HepG2 (cell line): ENCODE results near the gene PLEKHN1. TPM values are rescaled to one million over a fixed set of nuclear protein-coding genes. Genes with fewer than 3 reads are reported as not detected.

Experiments used
- CENPBD1 ChIP-seq: sonication (generic); formaldehyde crosslinking; IDR thresholded peaks from 2 replicates; pipeline ENCODE4 v1.8.0; 2022; ENCODE audit warnings: missing genetic modification reagents, low read depth, mild to moderate bottlenecking, borderline replicate concordance
- FOXP4 ChIP-seq: sonication (generic); formaldehyde crosslinking; IDR thresholded peaks from 2 replicates; pipeline ENCODE4 v1.4.0; 2020; ENCODE audit warnings: missing genetic modification reagents
- HBP1 ChIP-seq: IDR thresholded peaks from 2 replicates; pipeline ENCODE4 v1.6.1; 2016; ENCODE audit warnings: low read depth, control low read depth
- HDAC1 ChIP-seq: sonication (generic); formaldehyde crosslinking; IDR thresholded peaks from 2 replicates; pipeline ENCODE4 v1.5.1; 2020; ENCODE audit warnings: mild to moderate bottlenecking, missing genetic modification reagents
- MED1 ChIP-seq: sonication (generic); formaldehyde crosslinking; IDR thresholded peaks from 2 replicates; pipeline ENCODE4 v1.4.0; 2020; ENCODE audit warnings: missing genetic modification reagents
- MTF1 ChIP-seq: sonication (generic); formaldehyde crosslinking; IDR thresholded peaks from 2 replicates; pipeline ENCODE4 v1.5.0; 2020; ENCODE audit warnings: missing genetic modification reagents
- NCOA1 ChIP-seq: sonication (generic); formaldehyde crosslinking; IDR thresholded peaks from 2 replicates; pipeline ENCODE4 v1.9.0; 2021; ENCODE audit warnings: missing genetic modification reagents
- RBM39 ChIP-seq: fragments of 200-400 bp; formaldehyde crosslinking; IDR thresholded peaks from one replicate; pipeline ENCODE4 v1.6.1; 2018; ENCODE audit warnings: antibody characterized with exemption, mild to moderate bottlenecking, low read depth, low read length; ENCODE audit not compliant: poor library complexity, severe bottlenecking
- SALL1 ChIP-seq: sonication (generic); formaldehyde crosslinking; IDR thresholded peaks from 2 replicates; pipeline ENCODE4 v1.8.0; 2022; ENCODE audit warnings: mild to moderate bottlenecking, missing genetic modification reagents
- SMARCE1 ChIP-seq: fragments of 450-650 bp; IDR thresholded peaks from 2 replicates; pipeline ENCODE4 v1.6.1; 2017; ENCODE audit warnings: borderline replicate concordance
- SMC3 ChIP-seq: IDR thresholded peaks from 2 replicates; pipeline ENCODE4 v1.6.1; 2011; ENCODE audit warnings: low read length, improper control_type of control experiment
- SOX6 ChIP-seq, 2 experiments: fragments of 450-650 bp in 1 of 2; sonication (generic) in 1 of 2; formaldehyde crosslinking in 1 of 2; IDR thresholded peaks; 2 replicates each; pipeline versions ENCODE4 v1.4.0 to v1.6.1; 2017 to 2020; ENCODE audit warnings: antibody characterized with exemption in 1 of 2, mild to moderate bottlenecking in 1 of 2, missing genetic modification reagents in 1 of 2
- TARDBP ChIP-seq: sonication (generic); formaldehyde crosslinking; IDR thresholded peaks from 2 replicates; pipeline ENCODE4 v1.8.0; 2022; ENCODE audit warnings: mild to moderate bottlenecking, missing genetic modification reagents
- TCF7 ChIP-seq: sonication (generic); IDR thresholded peaks from 2 replicates; pipeline ENCODE4 v1.6.1; 2016; ENCODE audit warnings: antibody characterized with exemption, low read depth
- ZNF180 ChIP-seq: sonication (generic); formaldehyde crosslinking; IDR thresholded peaks from 2 replicates; pipeline ENCODE4 v1.4.0; 2020; ENCODE audit warnings: low read depth, missing genetic modification reagents, borderline replicate concordance
- ZNF251 ChIP-seq: sonication (generic); formaldehyde crosslinking; IDR thresholded peaks from 2 replicates; pipeline ENCODE4 v1.9.0; 2021; ENCODE audit warnings: mild to moderate bottlenecking, missing genetic modification reagents
- ZNF296 ChIP-seq: sonication (generic); formaldehyde crosslinking; conservative IDR thresholded peaks from 2 replicates; pipeline ENCODE4 v1.5.0; 2020; ENCODE audit warnings: mild to moderate bottlenecking, missing genetic modification reagents
- ZNF362 ChIP-seq: sonication (generic); formaldehyde crosslinking; IDR thresholded peaks from 2 replicates; pipeline ENCODE4 v1.4.0; 2020; ENCODE audit warnings: missing genetic modification reagents, mild to moderate bottlenecking, borderline replicate concordance
- ZNF496 ChIP-seq: sonication (generic); formaldehyde crosslinking; IDR thresholded peaks from 2 replicates; pipeline ENCODE4 v1.8.1; 2023; ENCODE audit warnings: mild to moderate bottlenecking, moderate library complexity, missing genetic modification reagents; ENCODE audit not compliant: insufficient replicate concordance
- ZNF513 ChIP-seq: sonication (generic); formaldehyde crosslinking; conservative IDR thresholded peaks from 2 replicates; pipeline ENCODE4 v1.5.0; 2020; ENCODE audit warnings: missing genetic modification reagents
- ZNF7 ChIP-seq: IDR thresholded peaks from 2 replicates; pipeline ENCODE4 v1.6.1; 2016; ENCODE audit warnings: missing biosample characterization, missing genetic modification reagents
- ZSCAN29 ChIP-seq: sonication (generic); formaldehyde crosslinking; conservative IDR thresholded peaks from 2 replicates; pipeline ENCODE4 v1.4.0; 2020; ENCODE audit warnings: mild to moderate bottlenecking, missing genetic modification reagents
- polyA plus RNA-seq, 8 experiments: library from polyadenylated mRNA; depleted of rRNA in 3 of 8; stranded (reverse) in 7 of 8; unstranded in 1 of 8; fragments of >200 nt; fragmentation: Illumina TruSeq in 4 of 8; extraction: Trizol in 4 of 8; gene quantifications; 2 replicates each; pipeline versions ENCODE4 v1.2.1 to v1.2.3, GENCODE V29; 2011 to 2016; ENCODE audit warnings: low read depth in 4 of 8, missing spikeins in 1 of 8, mixed read lengths in 1 of 8; ENCODE audit not compliant: insufficient read depth in 1 of 8
- total RNA-seq, 5 experiments: library from RNA; depleted of rRNA; stranded (reverse); fragments of >200 nt; fragmentation: Illumina TruSeq; extraction: Trizol; gene quantifications; 2 replicates each; pipeline ENCODE4 v1.2.3, GENCODE V29; 2016; ENCODE audit warnings: low read depth in 1 of 5

Gene PLEKHN1
- total and polyA plus RNA-seq, 2 of the 13 experiments (the other 11 are each of a cell fraction or from before 2014, with no cell fraction given) = 0.42 to 0.58 TPM

- TF ChIP-seq ZNF362 (CRISPR knock-in tag) (no peak), ZNF296 (no peak; the same call in 1 of the 2 replicates), TARDBP (CRISPR knock-in tag) (peak; percentile 71; the same call in 1 of the 2 replicates), ZNF180 (CRISPR knock-in tag) (no peak), ZNF7 (CRISPR knock-in tag) (no peak), ZNF251 (CRISPR knock-in tag) (no peak), TCF7 (peak; percentile 41; the same call in 1 of the 2 replicates), MED1 (CRISPR knock-in tag) (peak; percentile 46; the same call in 1 of the 2 replicates), SALL1 (CRISPR knock-in tag) (peak; percentile 61), SMC3 (no peak), RBM39 (no peak), SMARCE1 (no peak), HBP1 (no peak), FOXP4 (CRISPR knock-in tag) (peak; percentile 69; the same call in 1 of the 2 replicates), HDAC1 (peak; percentile 33; the same call in 1 of the 2 replicates), CENPBD1 (no peak), ZNF496 (CRISPR knock-in tag) (no peak), ZNF513 (CRISPR knock-in tag) (no peak), NCOA1 (no peak), MTF1 (no peak), SOX6 (IDR thresholded peaks at IDR 0.05) (no peak), SOX6 (CRISPR knock-in tag; IDR thresholded peaks at IDR 0.05) (peak; percentile 39; the same call in 1 of the 2 replicates), ZSCAN29 (CRISPR knock-in tag) (0 out of 2 replicates have a peak, but pooled peaks have one; percentile 25)
Measured at GRCh38 chr1:995665-996633, 29.7 kb downstream of the PLEKHN1 start (continued).
